ENCODE results near the gene CACNG7. TPM values are rescaled to one million over a fixed set of nuclear protein-coding genes. Genes with fewer than 3 reads are reported as not detected.

The CACNG7 gene
- polyA plus RNA-seq, 4 donors, result 0.78 to 0.79 TPM; not detected in 2

GRCh38 chr19:53906211-53907192 is 2.6 kb upstream of the CACNG7 start:
- WGBS, 3 donors, result 11 to 19% (median 15%) methylated on average over 37 to 48 of the region's 48 CpGs
- Histone ChIP-seq H3K4me3 (ENCODE audit: low read depth in 1 of 3, low read length in 3 of 3) (no peak overlapping the region), H3K27ac (ENCODE audit: low read depth in 1 of 3, low read length in 2 of 3) (no peak overlapping the region), H3K4me1 (ENCODE audit: control insufficient read depth in 3 of 3, insufficient read depth in 2 of 3, low read depth in 1 of 3, low read length in 2 of 3) (no peaks in the 10 kb centered on the region), H3K27me3 (ENCODE audit: control insufficient read depth in 3 of 3, insufficient read depth in 3 of 3, low read length in 3 of 3) (peaks cover 0 to 46% (median 36%) of the 10 kb centered on the region in 3 donors), H3K36me3 (ENCODE audit: control insufficient read depth in 3 of 3, insufficient read depth in 2 of 3, low read depth in 1 of 3, low read length in 3 of 3) (no peaks in the 10 kb centered on the region), H3K9me3 (ENCODE audit: control insufficient read depth in 2 of 2, insufficient read depth in 1 of 2, low read depth in 1 of 2, low read length in 1 of 2) (peaks cover 0 to 1% of the 10 kb centered on the region in 2 donors)
- no peak for FAIRE-seq
- DNase-seq, result peak; percentile 16 to 43

DNA sequence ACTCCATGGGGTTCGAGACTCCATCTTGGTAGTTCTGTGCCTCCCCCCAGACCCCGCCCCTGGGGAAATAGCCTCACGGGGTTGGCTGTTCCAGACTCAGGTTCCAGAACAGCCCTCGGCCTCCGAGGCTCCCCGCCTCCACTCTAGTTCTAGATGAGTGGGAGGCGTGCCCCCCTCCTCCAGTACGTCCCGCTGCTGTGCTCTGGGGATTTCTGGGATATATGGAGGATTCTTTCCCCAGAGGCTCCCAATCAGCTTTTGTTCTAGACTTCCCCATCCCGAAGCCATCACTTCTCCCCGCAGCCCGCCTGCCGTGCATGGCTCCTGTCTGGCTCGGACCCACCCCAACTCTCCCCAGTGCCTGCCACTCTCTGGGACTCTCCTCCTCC is 1.9 kb upstream of the CACNG7 start:
- DNase-seq (no peak), FAIRE-seq (no peak)
- Histone ChIP-seq H3K4me3 (ENCODE audit: low read depth in 1 of 3, low read length in 3 of 3) (no peak overlapping the region), H3K4me1 (ENCODE audit: control insufficient read depth in 3 of 3, insufficient read depth in 2 of 3, low read depth in 1 of 3, low read length in 2 of 3) (no peaks in the 10 kb centered on the region), H3K27ac (ENCODE audit: low read depth in 1 of 3, low read length in 2 of 3) (no peak overlapping the region), H3K27me3 (ENCODE audit: control insufficient read depth in 3 of 3, insufficient read depth in 3 of 3, low read length in 3 of 3) (peaks cover 0 to 51% (median 38%) of the 10 kb centered on the region in 3 donors), H3K36me3 (ENCODE audit: control insufficient read depth in 3 of 3, insufficient read depth in 2 of 3, low read depth in 1 of 3, low read length in 3 of 3) (no peaks in the 10 kb centered on the region), H3K9me3 (ENCODE audit: control insufficient read depth in 2 of 2, insufficient read depth in 1 of 2, low read depth in 1 of 2, low read length in 1 of 2) (peaks cover 0 to 1% of the 10 kb centered on the region in 2 donors)
- 24 to 34% (median 31%) methylated on average over 14 of the region's 14 CpGs for WGBS, 3 donors

GRCh38 chr19:53907690-53908089 is 1.4 kb upstream of the CACNG7 start:
- 16 to 29% (median 26%) methylated on average over 11 to 17 of the region's 17 CpGs for WGBS, 3 donors
- Histone ChIP-seq H3K27me3 (ENCODE audit: control insufficient read depth in 3 of 3, insufficient read depth in 3 of 3, low read length in 3 of 3) (peaks cover 0 to 51% (median 38%) of the 10 kb centered on the region in 3 donors), H3K27ac (ENCODE audit: low read depth in 1 of 3, low read length in 2 of 3) (no peak overlapping the region), H3K4me1 (ENCODE audit: control insufficient read depth in 3 of 3, insufficient read depth in 2 of 3, low read depth in 1 of 3, low read length in 2 of 3) (no peaks in the 10 kb centered on the region), H3K36me3 (ENCODE audit: control insufficient read depth in 3 of 3, insufficient read depth in 2 of 3, low read depth in 1 of 3, low read length in 3 of 3) (no peaks in the 10 kb centered on the region), H3K4me3 (ENCODE audit: low read depth in 1 of 3, low read length in 3 of 3) (no peak overlapping the region), H3K9me3 (ENCODE audit: control insufficient read depth in 2 of 2, insufficient read depth in 1 of 2, low read depth in 1 of 2, low read length in 1 of 2) (peaks cover 0 to 1% of the 10 kb centered on the region in 2 donors)
- FAIRE-seq (no peak), DNase-seq (no peak)

GRCh38 chr19:53908106-53908934 is 758 bp upstream of the CACNG7 start:
- Histone ChIP-seq H3K36me3 (ENCODE audit: control insufficient read depth in 3 of 3, insufficient read depth in 2 of 3, low read depth in 1 of 3, low read length in 3 of 3) (no peaks in the 10 kb centered on the region), H3K27me3 (ENCODE audit: control insufficient read depth in 3 of 3, insufficient read depth in 3 of 3, low read length in 3 of 3) (peaks cover 0 to 51% (median 38%) of the 10 kb centered on the region in 3 donors)
- DNase-seq, result peak in 1 of 2 donors; percentile 28

DNA sequence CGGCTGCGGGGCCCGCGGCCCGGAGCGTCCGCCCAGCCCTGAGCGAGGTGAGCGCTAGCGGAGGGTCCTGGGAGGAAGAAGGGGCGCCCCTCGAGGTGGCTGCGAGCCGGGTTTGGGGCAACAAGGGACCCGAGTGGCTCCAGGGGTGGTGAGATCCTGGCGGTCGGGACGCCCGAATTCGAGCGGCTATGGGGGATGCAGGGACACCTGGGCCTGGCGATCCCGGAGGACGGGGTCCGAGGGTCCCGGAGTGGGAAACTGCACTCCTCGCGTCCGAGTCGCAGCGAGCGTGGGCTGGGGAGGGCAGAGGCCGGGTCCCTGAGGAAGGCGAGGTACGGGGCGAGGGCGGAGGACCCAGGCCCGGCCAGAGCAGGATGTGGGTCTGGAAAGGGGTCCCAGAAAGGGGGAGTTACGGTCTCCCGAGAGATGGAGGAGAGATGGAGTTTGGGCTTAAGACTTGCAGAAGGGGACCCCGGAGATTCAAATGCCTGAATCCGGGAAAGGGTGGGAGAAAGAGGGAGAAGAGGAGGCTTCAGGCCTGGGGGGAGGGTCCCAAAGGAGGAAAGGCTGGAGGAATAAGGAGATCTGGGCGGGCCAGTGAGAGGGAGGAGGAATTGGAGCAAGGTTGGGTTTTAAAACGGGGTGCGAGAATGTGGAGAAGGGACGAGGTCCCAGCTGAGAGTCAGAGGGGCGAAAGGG is 542 bp downstream of the CACNG7 start:
- no peak overlapping the region for H3K27ac ChIP-seq (ENCODE audit: low read depth in 1 of 3, low read length in 2 of 3)
- H3K4me3 ChIP-seq (ENCODE audit: low read depth in 1 of 3, low read length in 3 of 3), result no peak overlapping the region
- no peaks in the 10 kb centered on the region for H3K4me1 ChIP-seq (ENCODE audit: control insufficient read depth in 3 of 3, insufficient read depth in 2 of 3, low read depth in 1 of 3, low read length in 2 of 3)
- H3K27me3 ChIP-seq (ENCODE audit: control insufficient read depth in 3 of 3, insufficient read depth in 3 of 3, low read length in 3 of 3), result peaks cover 0 to 51% (median 38%) of the 10 kb centered on the region in 3 donors
- FAIRE-seq (no peak), DNase-seq (no peak)
- no peaks in the 10 kb centered on the region for H3K36me3 ChIP-seq (ENCODE audit: control insufficient read depth in 3 of 3, insufficient read depth in 2 of 3, low read depth in 1 of 3, low read length in 3 of 3)
- 3 to 10% (median 6%) methylated on average over 38 to 47 of the region's 47 CpGs for WGBS, 3 donors
- no peaks in the 10 kb centered on the region for H3K9me3 ChIP-seq (ENCODE audit: control insufficient read depth in 2 of 2, insufficient read depth in 1 of 2, low read depth in 1 of 2, low read length in 1 of 2)

More at GRCh38 chr19:53908106-53908934, 758 bp upstream of the CACNG7 start:
- no peak for FAIRE-seq
- no peak overlapping the region for H3K4me3 ChIP-seq (ENCODE audit: low read depth in 1 of 3, low read length in 3 of 3)
- WGBS, 3 donors, result 4 to 12% (median 11%) methylated on average over 31 to 51 of the region's 51 CpGs
- H3K27ac ChIP-seq (ENCODE audit: low read depth in 1 of 3, low read length in 2 of 3), result no peak overlapping the region
- H3K4me1 ChIP-seq (ENCODE audit: control insufficient read depth in 3 of 3, insufficient read depth in 2 of 3, low read depth in 1 of 3, low read length in 2 of 3), result no peaks in the 10 kb centered on the region
- no peaks in the 10 kb centered on the region for H3K9me3 ChIP-seq (ENCODE audit: control insufficient read depth in 2 of 2, insufficient read depth in 1 of 2, low read depth in 1 of 2, low read length in 1 of 2)

- H3K4me3 ChIP-seq (ENCODE audit: low read depth in 1 of 3, low read length in 3 of 3), result no peak overlapping the region
- FAIRE-seq (no peak), DNase-seq (no peak)
- H3K27ac ChIP-seq (ENCODE audit: low read depth in 1 of 3, low read length in 2 of 3), result no peak overlapping the region
- WGBS, 3 donors, result 1 to 6% (median 4%) methylated on average over 13 of the region's 13 CpGs
- peaks cover 0 to 51% (median 38%) of the 10 kb centered on the region in 3 donors for H3K27me3 ChIP-seq (ENCODE audit: control insufficient read depth in 3 of 3, insufficient read depth in 3 of 3, low read length in 3 of 3)
- no peaks in the 10 kb centered on the region for H3K9me3 ChIP-seq (ENCODE audit: control insufficient read depth in 2 of 2, insufficient read depth in 1 of 2, low read depth in 1 of 2, low read length in 1 of 2)
- H3K36me3 ChIP-seq (ENCODE audit: control insufficient read depth in 3 of 3, insufficient read depth in 2 of 3, low read depth in 1 of 3, low read length in 3 of 3), result no peaks in the 10 kb centered on the region
- no peaks in the 10 kb centered on the region for H3K4me1 ChIP-seq (ENCODE audit: control insufficient read depth in 3 of 3, insufficient read depth in 2 of 3, low read depth in 1 of 3, low read length in 2 of 3)
Measured at GRCh38 chr19:53910170-53910518, 1.1 kb downstream of the CACNG7 start.

DNA sequence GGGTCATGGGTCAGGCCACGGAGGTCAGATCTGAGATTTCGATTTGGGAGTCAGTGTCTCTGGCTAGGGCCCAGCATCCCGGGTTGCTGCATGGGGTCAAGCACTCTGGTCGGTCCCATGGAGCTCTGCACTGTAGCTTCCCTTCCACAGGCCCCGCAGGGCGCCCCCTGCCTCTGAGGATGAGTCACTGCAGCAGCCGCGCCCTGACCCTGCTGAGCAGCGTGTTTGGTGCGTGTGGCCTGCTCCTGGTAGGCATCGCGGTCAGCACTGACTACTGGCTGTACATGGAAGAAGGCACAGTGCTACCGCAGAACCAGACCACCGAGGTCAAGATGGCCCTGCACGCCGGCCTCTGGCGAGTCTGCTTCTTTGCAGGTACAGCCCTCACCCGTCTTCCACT is 3.6 kb downstream of the CACNG7 start:
- FAIRE-seq (no peak), DNase-seq (no peak)

DNA sequence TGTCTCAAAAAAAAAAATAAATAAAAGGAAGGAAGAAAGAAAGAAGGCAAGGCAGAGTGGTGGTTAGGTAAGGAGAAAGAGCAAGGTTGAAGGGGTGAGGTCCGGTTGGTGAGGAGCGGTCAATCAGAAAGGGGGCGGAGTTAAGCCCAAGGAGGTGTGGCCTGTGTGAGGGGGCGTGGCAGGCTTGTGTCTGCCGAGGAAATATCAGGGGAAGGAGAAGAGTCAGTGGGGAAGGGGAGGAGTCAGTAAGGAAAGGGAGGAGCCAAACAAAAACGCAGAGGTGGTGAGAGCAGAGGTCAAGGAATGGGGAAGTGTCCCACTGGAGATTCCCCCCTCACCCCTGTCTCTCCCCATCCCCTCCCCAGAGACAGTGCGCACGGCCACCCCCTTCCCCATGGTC is 5.9 kb downstream of the CACNG7 start:
- DNase-seq, result no peak
- Histone ChIP-seq H3K4me3 (ENCODE audit: low read depth in 1 of 3, low read length in 3 of 3) (no peak overlapping the region), H3K27me3 (ENCODE audit: control insufficient read depth in 3 of 3, insufficient read depth in 3 of 3, low read length in 3 of 3) (peaks cover 0 to 15% (median 9%) of the 10 kb centered on the region in 3 donors), H3K36me3 (ENCODE audit: control insufficient read depth in 3 of 3, insufficient read depth in 2 of 3, low read depth in 1 of 3, low read length in 3 of 3) (no peaks in the 10 kb centered on the region), H3K9me3 (ENCODE audit: control insufficient read depth in 2 of 2, insufficient read depth in 1 of 2, low read depth in 1 of 2, low read length in 1 of 2) (no peaks in the 10 kb centered on the region), H3K4me1 (ENCODE audit: control insufficient read depth in 3 of 3, insufficient read depth in 2 of 3, low read depth in 1 of 3, low read length in 2 of 3) (no peaks in the 10 kb centered on the region), H3K27ac (ENCODE audit: low read depth in 1 of 3, low read length in 2 of 3) (no peak overlapping the region)
- FAIRE-seq, result no peak
- WGBS, 3 donors, result 52 to 64% (median 57%) methylated on average over 7 to 8 of the region's 8 CpGs

More for the DNA sequence above, 3.6 kb downstream of the CACNG7 start:
- Histone ChIP-seq H3K9me3 (ENCODE audit: control insufficient read depth in 2 of 2, insufficient read depth in 1 of 2, low read depth in 1 of 2, low read length in 1 of 2) (no peaks in the 10 kb centered on the region), H3K27ac (ENCODE audit: low read depth in 1 of 3, low read length in 2 of 3) (no peak overlapping the region), H3K4me3 (ENCODE audit: low read depth in 1 of 3, low read length in 3 of 3) (no peak overlapping the region), H3K36me3 (ENCODE audit: control insufficient read depth in 3 of 3, insufficient read depth in 2 of 3, low read depth in 1 of 3, low read length in 3 of 3) (no peaks in the 10 kb centered on the region), H3K4me1 (ENCODE audit: control insufficient read depth in 3 of 3, insufficient read depth in 2 of 3, low read depth in 1 of 3, low read length in 2 of 3) (no peaks in the 10 kb centered on the region), H3K27me3 (ENCODE audit: control insufficient read depth in 3 of 3, insufficient read depth in 3 of 3, low read length in 3 of 3) (peaks cover 0 to 35% (median 27%) of the 10 kb centered on the region in 3 donors)
- WGBS, 3 donors, result 67 to 71% (median 70%) methylated on average over 18 of the region's 18 CpGs

Data from small intestine (tissue), 7 donors.